HUES64 (cell line): ENCODE data around the gene HEATR9.

ENCODE experiments used
- H3K27ac ChIP-seq: 2 replicates; pipeline ENCODE4 v1.7.0; 2013; ENCODE audit warnings: low read depth, low read length, inconsistent platforms
- H3K27me3 ChIP-seq: 2 replicates; pipeline ENCODE4 v1.6.1; 2013; ENCODE audit warnings: mild to moderate bottlenecking, low read length; ENCODE audit not compliant: insufficient read depth
- H3K36me3 ChIP-seq: 2 replicates; pipeline ENCODE4 v1.6.1; 2013; ENCODE audit warnings: mild to moderate bottlenecking, low read length; ENCODE audit not compliant: insufficient read depth
- H3K4me1 ChIP-seq: 2 replicates; pipeline ENCODE4 v1.6.1; 2013; ENCODE audit warnings: mild to moderate bottlenecking, low read length, moderate library complexity; ENCODE audit not compliant: insufficient read depth
- H3K4me3 ChIP-seq: 2 replicates; pipeline ENCODE4 v1.5.1; 2013; ENCODE audit warnings: mild to moderate bottlenecking, low read length, moderate library complexity
- H3K9ac ChIP-seq: 2 replicates; pipeline ENCODE4 v1.6.1; 2013; ENCODE audit warnings: mild to moderate bottlenecking, low read depth, low read length
- H3K9me3 ChIP-seq: 2 replicates; pipeline ENCODE4 v1.6.1; 2013; ENCODE audit warnings: low read depth, low read length; ENCODE audit not compliant: insufficient read depth
- WGBS: fragments of 150-250, 120-280 bp; methylation state at CpG from one replicate; pipeline ENCODE4 v1.1.7; 2013; ENCODE audit warnings: missing lambda C conversion rate; 5-methylcytosine and 5-hydroxymethylcytosine counted together

The HEATR9 gene

DNA sequence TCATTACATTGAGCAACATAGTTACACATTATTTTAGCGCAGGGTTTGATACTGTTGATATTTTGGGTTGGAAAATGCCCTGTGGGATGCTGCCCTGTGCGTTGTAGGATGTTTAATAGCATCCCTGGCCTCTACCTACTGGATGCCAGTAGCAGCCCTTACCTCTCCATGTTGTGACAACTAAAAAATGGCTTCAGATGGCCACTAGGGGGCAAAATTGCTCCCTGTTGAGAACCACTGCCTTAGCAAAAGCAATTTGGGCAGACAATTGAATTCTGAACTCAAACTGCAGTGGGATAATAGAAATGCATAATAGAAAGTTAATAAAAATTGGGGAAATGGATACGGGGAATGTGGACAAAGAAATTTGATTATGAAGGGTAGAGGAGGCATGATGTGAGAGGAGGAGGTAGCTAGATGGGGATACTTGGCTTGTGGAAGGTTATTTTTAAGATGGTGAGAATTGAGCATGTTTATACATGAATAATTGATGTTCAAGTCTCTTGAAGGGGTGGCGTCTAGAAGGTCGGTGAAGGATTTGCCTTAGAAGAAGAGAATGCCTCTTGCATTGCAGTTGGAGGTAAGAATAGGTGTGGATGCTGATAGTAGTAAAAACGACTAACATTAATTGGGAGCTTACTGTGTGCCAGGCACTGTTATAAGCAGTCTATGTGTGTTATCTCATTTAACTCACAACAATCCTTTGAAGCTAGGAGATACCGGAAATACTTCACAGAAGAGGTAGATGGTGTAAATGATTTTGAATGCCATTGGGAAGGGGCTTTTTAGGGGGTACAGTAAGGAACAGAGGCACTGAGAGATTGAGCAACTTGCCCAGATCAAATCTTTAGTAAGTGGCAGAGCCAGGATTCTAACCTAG lies 19.0 kb downstream of the HEATR9 start:
- H3K9me3 ChIP-seq = no peaks in the 10 kb centered on the region
- H3K27ac ChIP-seq = no peak overlapping the region
- no peaks in the 10 kb centered on the region for H3K27me3 ChIP-seq
- no peak overlapping the region for H3K4me3 ChIP-seq
- no peak overlapping the region for H3K9ac ChIP-seq
- peaks cover 53% of the 10 kb centered on the region for H3K36me3 ChIP-seq
- 83% methylated on average over 7 of the region's 7 CpGs for WGBS
- H3K4me1 ChIP-seq = no peaks in the 10 kb centered on the region

GRCh38 chr17:35847633-35848373 lies 20.9 kb downstream of the HEATR9 start:
- WGBS = 90% methylated on average over 4 of the region's 4 CpGs
- Histone ChIP-seq H3K36me3 (peaks cover 69% of the 10 kb centered on the region), H3K27me3 (no peaks in the 10 kb centered on the region), H3K4me1 (no peaks in the 10 kb centered on the region), H3K4me3 (no peak overlapping the region), H3K9me3 (no peaks in the 10 kb centered on the region), H3K27ac (no peak overlapping the region), H3K9ac (no peak overlapping the region)

- no peak overlapping the region for H3K4me3 ChIP-seq
These were observed 21.7 kb downstream of the HEATR9 start for GRCh38 chr17:35847006-35847405.

GRCh38 chr17:35846055-35846809 lies 22.5 kb downstream of the HEATR9 start:
- Histone ChIP-seq H3K9ac (no peak overlapping the region), H3K4me3 (no peak overlapping the region), H3K4me1 (no peaks in the 10 kb centered on the region), H3K36me3 (peaks cover 83% of the 10 kb centered on the region), H3K27ac (no peak overlapping the region), H3K27me3 (no peaks in the 10 kb centered on the region), H3K9me3 (no peaks in the 10 kb centered on the region)
- WGBS = 100% methylated on average over 2 of the region's 3 CpGs

More at GRCh38 chr17:35847006-35847405, 21.7 kb downstream of the HEATR9 start:
- no peak overlapping the region for H3K27ac ChIP-seq
- WGBS = 100% methylated on average over 1 of the region's 2 CpGs
- no peaks in the 10 kb centered on the region for H3K4me1 ChIP-seq
- H3K27me3 ChIP-seq = no peaks in the 10 kb centered on the region
- H3K36me3 ChIP-seq = peaks cover 75% of the 10 kb centered on the region
- no peaks in the 10 kb centered on the region for H3K9me3 ChIP-seq
- H3K9ac ChIP-seq = no peak overlapping the region

GRCh38 chr17:35844547-35844946 lies 24.1 kb downstream of the HEATR9 start:
- no peaks in the 10 kb centered on the region for H3K4me1 ChIP-seq
- H3K9me3 ChIP-seq = no peaks in the 10 kb centered on the region
- WGBS = 95% methylated on average over 19 of the region's 19 CpGs
- no peak overlapping the region for H3K27ac ChIP-seq
- H3K9ac ChIP-seq = no peak overlapping the region
- no peak overlapping the region for H3K4me3 ChIP-seq
- no peaks in the 10 kb centered on the region for H3K27me3 ChIP-seq
- H3K36me3 ChIP-seq = peaks cover 91% of the 10 kb centered on the region

DNA sequence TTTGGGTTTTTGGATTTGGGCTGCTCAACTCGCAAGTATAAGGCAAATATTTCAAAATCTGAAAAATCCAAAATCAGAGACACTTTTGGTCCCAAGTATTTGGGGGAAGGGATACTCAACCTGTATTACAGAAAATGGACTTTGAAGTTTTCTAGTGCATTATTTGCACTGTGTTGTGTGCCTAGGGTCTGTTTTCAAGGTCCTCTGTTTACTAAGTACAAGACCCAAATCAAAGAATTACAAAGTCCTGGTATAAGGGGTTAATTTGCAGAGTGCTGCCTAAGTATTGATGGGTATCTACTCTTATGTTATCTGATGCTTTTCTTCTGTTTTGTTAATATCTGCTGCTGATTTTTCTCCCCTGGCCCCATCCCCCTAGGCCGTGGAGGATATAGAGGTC lies 25.0 kb downstream of the HEATR9 start:
- 92% methylated on average over 2 of the region's 2 CpGs for WGBS
- Histone ChIP-seq H3K4me3 (no peak overlapping the region), H3K4me1 (no peaks in the 10 kb centered on the region), H3K9me3 (no peaks in the 10 kb centered on the region), H3K27me3 (no peaks in the 10 kb centered on the region), H3K9ac (no peak overlapping the region), H3K27ac (no peak overlapping the region), H3K36me3 (peaks cover 98% of the 10 kb centered on the region)

DNA sequence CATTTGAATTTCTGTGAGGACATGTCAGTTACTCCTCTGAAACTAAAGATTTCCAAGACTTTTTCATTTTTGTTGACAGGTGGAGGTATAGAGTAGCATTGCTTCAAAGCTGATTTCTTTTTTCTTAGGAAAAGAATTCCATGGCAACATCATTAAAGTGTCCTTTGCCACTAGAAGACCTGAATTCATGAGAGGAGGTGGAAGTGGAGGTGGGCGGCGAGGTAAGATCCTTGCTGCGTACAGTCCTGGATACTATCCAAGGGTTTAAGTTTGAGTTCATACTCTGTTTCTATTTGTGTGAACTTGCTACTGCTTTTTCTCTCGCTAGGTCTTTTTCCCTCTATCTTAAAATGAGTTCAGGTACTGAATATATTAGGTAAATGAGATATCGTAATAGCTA lies 26.5 kb downstream of the HEATR9 start:
- Histone ChIP-seq H3K27ac (no peak overlapping the region), H3K36me3 (peaks cover 99% of the 10 kb centered on the region), H3K4me3 (no peak overlapping the region), H3K4me1 (no peaks in the 10 kb centered on the region), H3K9me3 (no peaks in the 10 kb centered on the region), H3K27me3 (no peaks in the 10 kb centered on the region), H3K9ac (no peak overlapping the region)
- 98% methylated on average over 5 of the region's 5 CpGs for WGBS

GRCh38 chr17:35841505-35841904 lies 27.2 kb downstream of the HEATR9 start:
- 94% methylated on average over 4 of the region's 4 CpGs for WGBS
- Histone ChIP-seq H3K9me3 (no peaks in the 10 kb centered on the region), H3K36me3 (peaks cover 99% of the 10 kb centered on the region), H3K27ac (no peak overlapping the region), H3K4me1 (no peaks in the 10 kb centered on the region), H3K27me3 (no peaks in the 10 kb centered on the region), H3K9ac (no peak overlapping the region), H3K4me3 (no peak overlapping the region)

GRCh38 chr17:35841101-35841500 lies 27.6 kb downstream of the HEATR9 start:
- no peaks in the 10 kb centered on the region for H3K4me1 ChIP-seq
- H3K9ac ChIP-seq = no peak overlapping the region
- no peak overlapping the region for H3K27ac ChIP-seq
- no peaks in the 10 kb centered on the region for H3K27me3 ChIP-seq
- 100% methylated on average over 3 of the region's 3 CpGs for WGBS
- H3K36me3 ChIP-seq = peaks cover 99% of the 10 kb centered on the region
- H3K4me3 ChIP-seq = no peak overlapping the region
- no peaks in the 10 kb centered on the region for H3K9me3 ChIP-seq

GRCh38 chr17:35825206-35825605 lies 43.5 kb downstream of the HEATR9 start:
- Histone ChIP-seq H3K4me3 (no peak overlapping the region), H3K36me3 (peaks cover 95% of the 10 kb centered on the region), H3K27ac (no peak overlapping the region), H3K9me3 (no peaks in the 10 kb centered on the region), H3K4me1 (no peaks in the 10 kb centered on the region), H3K27me3 (no peaks in the 10 kb centered on the region), H3K9ac (no peak overlapping the region)
- WGBS = no CpG with 5 or more reads among the region's 1 CpG

- Histone ChIP-seq H3K4me1 (no peaks in the 10 kb centered on the region), H3K9me3 (no peaks in the 10 kb centered on the region), H3K27ac (no peak overlapping the region), H3K27me3 (no peaks in the 10 kb centered on the region), H3K4me3 (no peak overlapping the region), H3K9ac (no peak overlapping the region), H3K36me3 (peaks cover 98% of the 10 kb centered on the region)
- WGBS = 95% methylated on average over 2 of the region's 2 CpGs
These were observed 47.4 kb downstream of the HEATR9 start for GRCh38 chr17:35821308-35821707.
